C4-2B (cell line): Measurements from ENCODE around the gene SMC6.

Experiments used
- H3K27ac ChIP-seq: fragments of 450-650 bp; 2 replicates; pipeline ENCODE4 v1.5.1; 2017
- CTCF ChIP-seq: fragments of 450-650 bp; conservative IDR thresholded peaks from 2 replicates; pipeline ENCODE4 v1.5.1; 2017; ENCODE audit warnings: mild to moderate bottlenecking
- ZFX ChIP-seq: fragments of 450-650 bp; IDR thresholded peaks from 2 replicates; pipeline ENCODE4 v1.6.1; 2017

SMC6 gene

GRCh38 chr2:17626986-17627385 is 126.6 kb downstream of the SMC6 start:
- TF ChIP-seq ZFX (no peak), CTCF (no peak)

GRCh38 chr2:17625446-17625845 is 128.2 kb downstream of the SMC6 start:
- H3K27ac ChIP-seq, result no peak overlapping the region
- no peak for TF ChIP-seq ZFX
- no peak for TF ChIP-seq CTCF

More at GRCh38 chr2:17626986-17627385, 126.6 kb downstream of the SMC6 start:
- no peak overlapping the region for H3K27ac ChIP-seq

DNA sequence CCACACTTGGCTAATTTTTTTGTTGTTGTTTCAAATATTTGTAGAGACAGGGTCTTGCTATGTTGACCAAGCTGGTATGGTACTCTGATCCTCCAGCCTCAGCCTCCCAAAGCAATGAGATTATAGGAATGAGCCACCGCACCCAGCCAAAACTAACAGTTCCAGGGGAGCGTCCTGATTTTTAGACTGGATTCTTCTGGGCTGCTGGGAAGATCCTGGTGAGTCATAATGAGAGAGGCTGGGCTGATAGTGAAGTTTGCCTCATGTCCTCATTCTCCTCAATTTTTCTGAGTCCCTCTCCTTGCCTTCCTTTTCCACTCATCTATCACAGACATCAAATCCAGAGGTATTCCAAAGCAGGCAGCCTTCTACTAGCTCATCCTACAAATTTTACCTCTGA is 131.8 kb downstream of the SMC6 start:
- no peak for TF ChIP-seq ZFX
- TF ChIP-seq CTCF, result no peak
- H3K27ac ChIP-seq, result no peak overlapping the region

DNA sequence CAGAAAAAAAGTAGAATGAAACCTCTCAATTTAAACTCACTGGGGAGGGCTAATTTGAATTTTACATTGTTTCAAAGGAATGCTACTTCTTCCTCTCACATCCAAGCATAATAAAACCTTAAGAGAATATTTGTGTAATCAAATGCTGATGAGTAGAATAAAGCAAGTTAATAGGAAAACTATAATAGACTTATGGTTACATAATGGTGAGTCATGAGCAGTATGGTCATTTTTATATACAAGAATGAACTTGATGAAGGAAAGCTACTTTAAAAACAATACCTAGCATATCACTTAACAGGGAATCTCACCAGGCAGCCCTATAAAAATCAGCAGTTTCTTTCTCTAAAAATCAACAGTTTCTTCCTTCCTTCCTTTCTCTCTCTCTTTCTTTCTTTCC is 132.8 kb downstream of the SMC6 start:
- TF ChIP-seq ZFX, result no peak
- no peak for TF ChIP-seq CTCF
- H3K27ac ChIP-seq, result no peak overlapping the region

- TF ChIP-seq ZFX (no peak), CTCF (no peak)
- H3K27ac ChIP-seq, result no peak overlapping the region
These were observed 133.3 kb downstream of the SMC6 start for GRCh38 chr2:17620280-17620679.

DNA sequence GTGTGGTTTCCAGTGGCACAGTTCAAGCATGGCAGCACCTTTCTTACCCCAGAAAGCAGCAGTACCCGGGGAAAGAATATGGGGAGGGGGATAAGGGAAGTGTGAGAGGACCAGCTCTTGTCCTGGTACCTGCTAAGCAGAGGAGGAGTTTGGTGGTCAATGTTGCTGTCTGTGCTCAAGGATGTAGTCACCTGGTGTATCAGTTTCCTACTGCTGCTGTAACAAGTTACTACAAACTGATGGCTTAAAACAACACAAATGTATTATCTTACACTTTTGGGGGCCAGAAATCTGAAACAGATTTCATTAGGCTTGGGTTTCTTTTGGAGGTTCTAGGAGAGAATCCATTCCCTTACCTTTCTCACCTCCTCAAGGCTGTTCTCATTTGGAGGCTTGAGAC is 135.7 kb downstream of the SMC6 start:
- TF ChIP-seq ZFX (no peak), CTCF (no peak)

GRCh38 chr2:17617516-17617915 is 136.1 kb downstream of the SMC6 start:
- H3K27ac ChIP-seq, result no peak overlapping the region
- TF ChIP-seq ZFX (no peak), CTCF (no peak)

More for the DNA sequence above, 135.7 kb downstream of the SMC6 start:
- H3K27ac ChIP-seq, result no peak overlapping the region
